Duodenal mucosa (tissue), 2 donors: Measurements from ENCODE around the gene PLAAT5.
"Not testable (repeated sequence)": the region's sequence is repeated elsewhere in the genome, so short reads cannot be mapped to it uniquely, and the experiment has no call there.

Source experiments
- H3K27ac ChIP-seq: one replicate; pipeline ENCODE4 v1.7.0; 2013; ENCODE audit warnings: low read depth, low read length
- H3K27me3 ChIP-seq, 2 donors: one replicate each; pipeline ENCODE4 v1.7.0; 2013; ENCODE audit warnings: low read length in 2 of 2, control low read depth in 1 of 2; ENCODE audit not compliant: insufficient read depth in 2 of 2, control insufficient read depth in 1 of 2
- H3K36me3 ChIP-seq, 2 donors: one replicate each; pipeline ENCODE4 v1.7.0; 2013; ENCODE audit warnings: low read length in 2 of 2, control low read depth in 1 of 2; ENCODE audit not compliant: insufficient read depth in 2 of 2, control insufficient read depth in 1 of 2
- H3K4me1 ChIP-seq, 2 donors: one replicate each; pipeline ENCODE4 v1.7.0; 2013; ENCODE audit warnings: low read length in 2 of 2, control low read depth in 1 of 2; ENCODE audit not compliant: insufficient read depth in 2 of 2, control insufficient read depth in 1 of 2
- H3K4me3 ChIP-seq, 2 donors: one replicate each; pipeline ENCODE4 v1.7.0; 2013; ENCODE audit warnings: low read length in 2 of 2, low read depth in 1 of 2
- H3K9ac ChIP-seq, 2 donors: one replicate each; pipeline ENCODE4 v1.7.0; 2013; ENCODE audit warnings: low read length in 2 of 2, low read depth in 1 of 2
- H3K9me3 ChIP-seq, 2 donors: one replicate each; pipeline ENCODE4 v1.7.0; 2013; ENCODE audit warnings: low read length in 2 of 2, control low read depth in 1 of 2; ENCODE audit not compliant: control insufficient read depth in 1 of 2

PLAAT5 gene

DNA sequence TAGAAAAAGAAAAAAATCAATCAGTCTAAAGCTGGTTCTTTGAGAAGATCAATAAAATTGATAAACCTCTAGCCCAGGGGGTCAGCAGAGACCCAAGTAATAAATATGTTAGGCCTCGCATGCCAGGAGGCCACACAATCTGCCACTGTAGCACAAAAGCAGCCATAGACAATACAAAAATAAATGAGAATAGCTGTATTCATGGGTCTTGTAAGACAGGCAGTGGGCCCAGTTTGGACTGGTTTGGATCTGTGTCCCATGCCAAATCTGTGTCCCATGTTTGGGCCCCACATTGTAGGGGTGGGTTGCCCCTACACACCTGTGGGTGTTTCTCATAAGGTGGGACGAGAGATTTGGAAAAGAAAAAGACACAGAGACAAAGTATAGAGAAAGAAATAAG, 39.1 kb upstream of the PLAAT5 start:
- Histone ChIP-seq H3K27ac (no peak overlapping the region), H3K9me3 (no peaks in the 10 kb centered on the region), H3K4me3 (no peak overlapping the region), H3K9ac (no peak overlapping the region), H3K4me1 (peaks cover 16 to 18% of the 10 kb centered on the region in 2 donors), H3K27me3 (no peaks in the 10 kb centered on the region), H3K36me3 (no peaks in the 10 kb centered on the region)

DNA sequence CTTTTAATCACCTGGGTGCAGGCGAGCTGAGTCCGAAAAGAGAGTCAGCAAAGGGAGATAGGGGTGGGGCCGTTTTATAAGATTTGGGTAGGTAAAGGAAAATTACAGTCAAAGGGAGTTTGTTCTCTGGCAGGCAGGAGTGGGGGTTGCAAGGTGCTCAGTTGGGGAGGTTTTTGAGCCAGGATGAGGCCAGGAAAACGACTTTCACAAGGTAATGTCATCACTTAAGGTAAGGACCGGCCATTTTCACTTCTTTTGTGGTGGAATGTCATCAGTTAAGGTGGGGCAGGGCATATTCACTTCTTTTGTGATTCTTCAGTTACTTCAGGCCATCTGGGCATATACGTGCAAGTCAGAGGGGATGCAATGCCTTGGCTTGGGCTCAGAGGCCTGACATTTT, 38.4 kb upstream of the PLAAT5 start:
- H3K36me3 ChIP-seq, H3K27me3 ChIP-seq, H3K9me3 ChIP-seq, H3K4me3 ChIP-seq, H3K27ac ChIP-seq, H3K9ac ChIP-seq: not testable (repeated sequence)
- H3K4me1 ChIP-seq, result peaks cover 11 to 15% of the 10 kb centered on the region in 2 donors

DNA sequence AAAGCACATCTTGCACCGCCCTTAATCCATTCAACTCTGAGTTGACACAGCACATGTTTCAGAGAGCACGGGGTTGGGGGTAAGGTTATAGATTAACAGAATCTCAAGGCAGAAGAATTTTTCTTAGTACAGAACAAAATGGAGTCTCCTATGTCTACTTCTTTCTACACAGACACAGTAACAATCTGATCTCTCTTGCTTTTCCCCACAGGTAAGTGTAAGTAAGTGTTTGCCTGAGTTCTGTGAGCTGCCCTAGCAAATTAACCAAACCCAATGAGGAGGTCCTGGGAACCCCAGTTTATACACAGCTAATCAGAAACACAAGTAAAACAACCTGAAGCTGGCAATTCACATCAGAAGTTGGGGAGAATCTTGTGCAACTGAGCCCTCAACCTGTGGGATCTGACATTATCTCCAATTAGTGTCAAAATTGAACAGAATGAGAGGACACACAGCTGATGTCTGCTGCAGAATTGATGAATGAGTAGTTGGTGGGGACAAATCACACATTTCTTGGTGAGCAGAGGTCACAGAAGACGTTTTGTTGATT, 37.8 kb upstream of the PLAAT5 start:
- H3K36me3 ChIP-seq, H3K4me3 ChIP-seq, H3K9ac ChIP-seq, H3K9me3 ChIP-seq, H3K27me3 ChIP-seq, H3K27ac ChIP-seq: not testable (repeated sequence)
- peaks cover 7 to 15% of the 10 kb centered on the region in 2 donors for H3K4me1 ChIP-seq

DNA sequence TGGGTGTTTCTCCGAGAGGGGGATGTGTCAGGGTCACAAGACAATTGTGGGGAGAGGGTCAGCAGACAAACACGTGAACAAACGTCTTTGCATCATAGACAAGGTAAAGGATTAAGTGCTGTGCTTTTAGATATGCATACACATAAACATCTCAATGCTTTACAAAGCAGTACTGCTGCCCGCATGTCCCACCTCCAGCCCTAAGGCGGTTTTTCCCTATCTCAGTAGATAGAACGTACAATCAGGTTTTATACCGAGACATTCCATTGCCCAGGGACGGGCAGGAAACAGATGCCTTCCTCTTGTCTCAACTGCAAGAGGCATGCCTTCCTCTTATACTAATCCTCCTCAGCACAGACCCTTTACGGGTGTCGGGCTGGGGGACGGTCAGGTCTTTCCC, 37.2 kb upstream of the PLAAT5 start:
- not testable (repeated sequence) for H3K9ac ChIP-seq, H3K27me3 ChIP-seq, H3K36me3 ChIP-seq, H3K9me3 ChIP-seq, H3K4me3 ChIP-seq, H3K27ac ChIP-seq
- peaks cover 6 to 13% of the 10 kb centered on the region in 2 donors for H3K4me1 ChIP-seq

DNA sequence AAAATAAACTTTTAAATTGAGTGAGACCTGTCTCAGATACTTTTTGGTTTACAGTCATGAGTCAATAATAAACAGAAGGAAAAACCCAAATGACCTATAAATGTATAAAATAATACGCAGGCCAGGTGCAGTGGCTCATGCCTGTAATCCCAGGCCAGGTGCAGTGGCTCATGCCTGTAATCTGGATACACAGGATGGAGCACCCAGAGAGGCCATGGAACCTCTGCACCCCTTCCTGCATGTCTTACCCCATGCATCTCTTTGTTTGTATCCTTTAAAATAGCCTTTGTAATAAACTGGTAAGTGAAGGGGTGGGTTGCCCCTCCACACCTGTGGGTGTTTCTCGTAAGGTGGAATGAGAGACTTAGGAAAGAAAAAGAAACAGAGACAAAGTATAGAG, 36.7 kb upstream of the PLAAT5 start:
- Histone ChIP-seq H3K36me3 (no peaks in the 10 kb centered on the region), H3K9me3 (no peaks in the 10 kb centered on the region), H3K4me1 (peaks cover 2 to 8% of the 10 kb centered on the region in 2 donors), H3K4me3 (no peak overlapping the region), H3K9ac (no peak overlapping the region), H3K27ac (no peak overlapping the region), H3K27me3 (no peaks in the 10 kb centered on the region)

DNA sequence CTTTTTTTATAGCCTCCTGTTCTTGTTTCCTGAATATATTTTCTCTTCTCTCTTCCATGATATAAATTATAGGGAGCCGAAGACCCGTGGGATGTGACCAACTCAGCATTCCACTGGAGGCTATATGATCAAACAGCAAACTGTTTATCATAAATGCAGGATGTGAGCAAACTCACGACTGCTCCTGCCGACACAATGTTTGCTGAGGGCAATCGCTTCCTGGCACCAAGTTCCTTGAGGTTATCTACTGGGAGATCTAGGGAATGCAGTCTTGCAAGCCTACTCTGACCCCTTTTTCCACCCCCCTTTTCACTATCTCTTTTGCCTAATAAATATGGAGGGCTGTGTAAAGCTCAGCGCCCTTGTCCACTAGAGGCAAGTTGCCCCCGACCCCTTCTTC, 32.2 kb upstream of the PLAAT5 start:
- no peak overlapping the region for H3K4me3 ChIP-seq
- no peaks in the 10 kb centered on the region for H3K27me3 ChIP-seq
- H3K27ac ChIP-seq, result no peak overlapping the region
- H3K36me3 ChIP-seq, result no peaks in the 10 kb centered on the region
- no peak overlapping the region for H3K9ac ChIP-seq
- H3K4me1 ChIP-seq, result no peaks in the 10 kb centered on the region
- H3K9me3 ChIP-seq, result no peaks in the 10 kb centered on the region

DNA sequence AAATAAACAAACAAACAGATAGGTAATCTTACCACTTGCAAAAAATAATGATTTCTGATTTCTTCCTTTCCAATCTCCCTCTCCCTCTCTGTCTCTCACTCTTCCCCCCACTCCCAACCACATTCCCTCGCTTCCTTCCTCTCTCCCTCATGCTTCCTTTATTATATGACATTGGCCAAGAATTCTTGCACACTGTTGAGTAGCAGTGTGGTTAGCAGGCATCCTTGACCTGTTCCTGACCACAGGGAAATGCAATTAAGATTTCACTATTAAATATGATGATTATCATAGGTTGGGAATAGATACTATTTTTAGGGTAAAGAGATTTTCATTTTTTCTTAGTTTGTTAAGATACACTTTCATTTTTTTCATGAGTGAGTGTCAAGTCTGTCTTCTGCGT, 30.9 kb upstream of the PLAAT5 start:
- Histone ChIP-seq H3K27me3 (no peaks in the 10 kb centered on the region), H3K27ac (no peak overlapping the region), H3K4me3 (no peak overlapping the region), H3K9me3 (no peaks in the 10 kb centered on the region), H3K9ac (no peak overlapping the region), H3K4me1 (no peaks in the 10 kb centered on the region), H3K36me3 (no peaks in the 10 kb centered on the region)

DNA sequence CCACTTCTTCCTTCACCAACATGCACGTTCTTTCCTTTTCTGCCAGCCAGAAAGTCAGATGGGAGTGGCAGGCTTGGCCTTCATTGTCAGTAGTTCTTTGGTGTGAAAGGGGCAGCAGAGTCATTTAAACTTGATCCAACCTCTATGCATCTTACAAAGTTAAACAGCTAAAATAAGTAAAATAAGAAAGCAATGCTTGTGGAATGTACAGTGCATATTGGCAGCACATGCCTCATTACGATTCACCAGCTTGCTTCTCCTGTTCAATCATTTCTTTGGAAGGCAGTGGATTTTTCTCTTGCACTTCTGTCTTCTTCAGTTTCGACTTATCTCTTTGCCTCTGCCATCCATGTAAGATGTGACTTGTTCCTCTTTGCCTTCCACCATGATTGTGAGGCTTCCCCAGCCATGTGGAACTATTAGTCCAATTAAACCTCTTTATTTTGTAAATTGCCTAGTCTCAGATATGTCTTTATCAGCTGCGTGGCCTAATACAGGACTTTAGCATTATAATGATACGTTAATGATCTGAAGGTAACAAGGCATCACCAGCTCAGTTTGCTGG, 29.7 kb upstream of the PLAAT5 start:
- H3K9me3 ChIP-seq, result no peaks in the 10 kb centered on the region

DNA sequence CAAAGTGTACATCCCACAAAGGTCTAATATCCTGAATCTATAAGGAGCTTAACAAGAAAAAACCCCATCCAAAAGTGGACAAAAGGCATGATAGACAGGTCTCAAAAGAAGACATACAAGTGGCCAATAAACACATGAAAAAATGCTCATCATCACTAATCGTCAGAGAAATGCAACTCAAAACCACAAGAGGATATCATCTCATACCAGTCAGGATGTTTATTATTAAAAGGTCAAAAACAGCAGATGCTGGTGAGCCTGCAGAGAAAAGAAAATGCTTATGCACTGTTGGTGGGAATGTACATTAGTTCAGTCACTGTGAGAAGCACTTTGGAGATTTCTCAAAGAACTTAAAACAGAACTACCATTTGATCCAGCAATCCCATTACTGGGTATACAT, 27.6 kb upstream of the PLAAT5 start:
- Histone ChIP-seq H3K9ac (no peak overlapping the region), H3K4me3 (no peak overlapping the region), H3K4me1 (no peaks in the 10 kb centered on the region), H3K27ac (no peak overlapping the region), H3K27me3 (no peaks in the 10 kb centered on the region), H3K36me3 (no peaks in the 10 kb centered on the region), H3K9me3 (no peaks in the 10 kb centered on the region)

More for the DNA sequence above, 29.7 kb upstream of the PLAAT5 start:
- Histone ChIP-seq H3K9ac (no peak overlapping the region), H3K36me3 (no peaks in the 10 kb centered on the region), H3K27me3 (no peaks in the 10 kb centered on the region), H3K4me3 (no peak overlapping the region), H3K27ac (no peak overlapping the region), H3K4me1 (no peaks in the 10 kb centered on the region)

DNA sequence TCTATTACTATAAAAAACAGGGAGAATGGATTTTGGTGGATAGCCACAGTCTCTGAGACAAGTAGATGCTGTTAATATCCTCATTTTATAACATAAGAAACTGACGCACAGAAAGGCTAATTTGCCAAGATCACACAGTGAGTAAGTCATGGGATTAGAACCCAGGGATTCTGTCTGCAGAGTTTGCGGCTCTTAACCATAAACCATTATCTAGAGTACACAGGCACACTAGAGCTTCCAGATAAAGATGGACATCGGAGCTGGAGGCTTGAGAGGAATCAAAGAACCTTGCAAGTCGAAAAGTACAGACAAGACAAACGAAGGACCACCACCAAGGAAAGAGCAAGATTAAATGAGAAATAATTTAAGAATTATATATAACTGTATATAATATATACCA, 26.2 kb upstream of the PLAAT5 start:
- Histone ChIP-seq H3K27me3 (no peaks in the 10 kb centered on the region), H3K4me3 (no peak overlapping the region), H3K36me3 (no peaks in the 10 kb centered on the region), H3K27ac (no peak overlapping the region), H3K9me3 (no peaks in the 10 kb centered on the region), H3K9ac (no peak overlapping the region), H3K4me1 (no peaks in the 10 kb centered on the region)

DNA sequence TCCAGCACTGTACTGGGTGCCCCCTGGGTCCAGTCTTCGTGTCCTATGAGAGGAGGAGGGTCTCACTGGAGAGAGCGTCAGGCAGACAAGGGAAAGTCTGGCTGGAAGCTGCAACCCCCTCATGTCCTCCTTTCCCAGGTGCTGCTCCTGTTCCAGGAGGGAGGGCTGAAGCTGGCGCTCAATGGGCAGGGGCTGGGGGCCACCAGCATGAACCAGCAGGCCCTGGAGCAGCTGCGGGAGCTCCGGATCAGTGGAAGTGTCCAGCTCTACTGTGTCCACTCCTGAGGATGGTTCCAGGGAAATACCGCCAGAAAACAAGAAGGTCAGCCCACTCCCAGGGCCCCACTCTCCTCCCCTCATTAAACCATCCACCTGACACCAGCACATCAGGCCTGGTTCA, 25.1 kb upstream of the PLAAT5 start:
- H3K4me3 ChIP-seq, result no peak overlapping the region
- no peaks in the 10 kb centered on the region for H3K4me1 ChIP-seq
- no peak overlapping the region for H3K9ac ChIP-seq
- H3K9me3 ChIP-seq, result no peaks in the 10 kb centered on the region
- H3K27me3 ChIP-seq, result no peaks in the 10 kb centered on the region
- H3K27ac ChIP-seq, result no peak overlapping the region
- no peaks in the 10 kb centered on the region for H3K36me3 ChIP-seq
